ENCODE measurements around the gene TBK1. TPM values are rescaled to one million over a fixed set of nuclear protein-coding genes. Genes with fewer than 3 reads are reported as not detected.
"Not testable (repeated sequence)": the region's sequence is repeated elsewhere in the genome, so short reads cannot be mapped to it uniquely, and the experiment has no call there.

The TBK1 gene
- polyA plus RNA-seq, 4 donors = 12.3 to 27.1 (median 22.9) TPM

DNA sequence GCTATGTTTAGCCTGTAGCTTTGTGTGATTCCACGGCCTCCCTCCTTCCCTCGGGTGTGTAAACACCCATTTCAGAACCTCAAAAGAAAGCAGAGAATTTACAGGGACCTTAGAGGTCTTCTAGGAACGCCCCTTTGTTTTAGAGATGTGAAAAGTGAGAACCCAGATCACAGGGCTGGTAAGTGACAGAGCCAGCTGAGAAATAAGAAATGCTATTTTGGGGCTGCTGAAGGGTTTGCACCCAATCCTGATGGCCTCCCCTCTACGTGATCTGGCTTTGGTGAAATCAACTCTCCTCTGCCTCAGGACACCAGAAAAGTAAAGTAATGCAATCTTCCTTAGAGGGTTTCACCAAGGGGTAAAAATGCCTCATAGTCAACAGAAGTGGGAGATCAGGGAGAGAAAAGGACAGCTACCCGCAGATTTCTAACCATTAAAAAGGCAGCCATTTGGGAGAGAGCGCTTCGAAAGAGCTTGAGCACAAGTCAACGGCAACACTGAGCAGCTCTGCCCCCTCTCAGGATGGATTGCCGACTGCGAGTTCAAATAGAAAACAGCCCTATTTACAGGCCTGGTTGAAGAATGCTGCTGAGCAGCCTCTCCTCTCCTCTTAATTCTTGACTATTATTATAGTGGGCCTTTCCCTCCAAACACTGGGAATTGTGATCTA lies 79.9 kb downstream of the TBK1 start:
- 73 to 89% (median 88%) methylated on average over 10 of the region's 10 CpGs for WGBS, 3 donors
- H3K36me3 ChIP-seq (ENCODE audit: control insufficient read depth in 3 of 3, insufficient read depth in 2 of 3, low read depth in 1 of 3, low read length in 3 of 3) = no peaks in the 10 kb centered on the region
- H3K27me3 ChIP-seq (ENCODE audit: control insufficient read depth in 3 of 3, insufficient read depth in 3 of 3, low read length in 3 of 3) = no peaks in the 10 kb centered on the region
- DNase-seq = no peak
- no peaks in the 10 kb centered on the region for H3K4me1 ChIP-seq (ENCODE audit: control insufficient read depth in 3 of 3, insufficient read depth in 2 of 3, low read depth in 1 of 3, low read length in 2 of 3)
- no peak overlapping the region for H3K4me3 ChIP-seq (ENCODE audit: low read depth in 1 of 3, low read length in 3 of 3)
- H3K27ac ChIP-seq (ENCODE audit: low read depth in 1 of 3, low read length in 2 of 3) = no peak overlapping the region
- no peak for FAIRE-seq
- no peaks in the 10 kb centered on the region for H3K9me3 ChIP-seq (ENCODE audit: control insufficient read depth in 2 of 2, insufficient read depth in 1 of 2, low read depth in 1 of 2, low read length in 1 of 2)

DNA sequence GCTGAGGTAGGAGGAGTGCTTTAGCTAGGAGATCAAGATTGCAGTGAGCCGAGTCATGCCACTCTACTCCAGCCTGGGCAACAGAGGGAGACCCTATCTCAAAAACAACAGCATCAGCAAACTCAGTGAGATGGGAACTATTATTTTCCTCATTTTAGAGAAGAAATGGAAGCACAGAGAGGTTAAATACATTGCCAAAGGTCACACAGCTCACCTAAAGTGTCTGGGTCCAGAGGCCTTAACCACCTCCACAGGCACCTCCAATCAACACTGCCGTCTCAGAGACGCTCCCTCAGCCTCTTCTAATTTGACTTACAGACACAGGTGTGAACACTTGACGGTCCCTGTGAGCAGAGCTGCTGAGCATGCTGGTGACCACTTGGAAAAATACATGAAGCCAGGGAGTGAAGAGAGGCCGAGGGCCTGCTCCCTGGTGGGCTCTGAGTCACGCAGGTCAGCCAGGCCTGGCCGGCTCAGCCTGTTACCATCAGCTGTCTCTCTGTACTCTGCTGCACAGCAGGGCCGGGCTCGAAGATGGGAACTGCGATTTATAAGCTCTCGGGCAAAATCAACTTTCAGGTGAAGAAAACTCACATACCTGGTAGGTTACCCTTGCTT lies 80.9 kb downstream of the TBK1 start:
- DNase-seq = no peak
- H3K4me3 ChIP-seq (ENCODE audit: low read depth in 1 of 3, low read length in 3 of 3) = no peak overlapping the region
- H3K4me1 ChIP-seq (ENCODE audit: control insufficient read depth in 3 of 3, insufficient read depth in 2 of 3, low read depth in 1 of 3, low read length in 2 of 3) = no peaks in the 10 kb centered on the region
- 92 to 95% (median 92%) methylated on average over 11 of the region's 11 CpGs for WGBS, 3 donors
- H3K27ac ChIP-seq (ENCODE audit: low read depth in 1 of 3, low read length in 2 of 3) = no peak overlapping the region
- FAIRE-seq = no peak
- H3K9me3 ChIP-seq (ENCODE audit: control insufficient read depth in 2 of 2, insufficient read depth in 1 of 2, low read depth in 1 of 2, low read length in 1 of 2) = no peaks in the 10 kb centered on the region
- H3K27me3 ChIP-seq (ENCODE audit: control insufficient read depth in 3 of 3, insufficient read depth in 3 of 3, low read length in 3 of 3) = no peaks in the 10 kb centered on the region
- no peaks in the 10 kb centered on the region for H3K36me3 ChIP-seq (ENCODE audit: control insufficient read depth in 3 of 3, insufficient read depth in 2 of 3, low read depth in 1 of 3, low read length in 3 of 3)

DNA sequence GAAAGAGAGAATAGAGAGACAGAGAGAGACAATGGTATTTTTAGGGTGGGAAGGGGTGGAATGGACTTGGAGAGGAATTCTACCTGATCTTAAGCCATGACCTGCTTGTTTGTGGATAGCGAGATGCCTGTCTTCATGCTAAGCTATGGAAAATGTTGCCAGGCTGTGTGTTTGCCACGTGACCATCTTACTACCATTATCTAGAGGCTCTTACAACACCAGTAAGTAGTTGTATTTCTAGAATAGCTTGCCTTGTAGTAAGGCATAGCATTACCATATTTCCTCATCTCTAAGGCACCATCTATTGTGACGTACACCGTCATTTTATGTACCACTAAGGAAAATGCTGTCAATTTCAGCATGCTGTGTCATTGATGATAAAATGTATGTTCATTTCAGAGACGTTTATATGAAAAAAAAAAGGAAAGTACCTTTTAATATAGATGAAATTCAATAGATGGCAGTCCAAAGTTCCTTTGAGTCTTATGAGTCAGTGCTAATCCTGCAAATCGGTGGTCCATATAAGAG lies 82.8 kb downstream of the TBK1 start:
- no peaks in the 10 kb centered on the region for H3K4me1 ChIP-seq (ENCODE audit: control insufficient read depth in 3 of 3, insufficient read depth in 2 of 3, low read depth in 1 of 3, low read length in 2 of 3)
- H3K9me3 ChIP-seq (ENCODE audit: control insufficient read depth in 2 of 2, insufficient read depth in 1 of 2, low read depth in 1 of 2, low read length in 1 of 2) = no peaks in the 10 kb centered on the region
- no peaks in the 10 kb centered on the region for H3K36me3 ChIP-seq (ENCODE audit: control insufficient read depth in 3 of 3, insufficient read depth in 2 of 3, low read depth in 1 of 3, low read length in 3 of 3)
- no peak for FAIRE-seq
- H3K27ac ChIP-seq (ENCODE audit: low read depth in 1 of 3, low read length in 2 of 3) = no peak overlapping the region
- 71 to 84% (median 75%) methylated on average over 6 of the region's 6 CpGs for WGBS, 3 donors
- H3K27me3 ChIP-seq (ENCODE audit: control insufficient read depth in 3 of 3, insufficient read depth in 3 of 3, low read length in 3 of 3) = no peaks in the 10 kb centered on the region
- DNase-seq = no peak
- H3K4me3 ChIP-seq (ENCODE audit: low read depth in 1 of 3, low read length in 3 of 3) = no peak overlapping the region

DNA sequence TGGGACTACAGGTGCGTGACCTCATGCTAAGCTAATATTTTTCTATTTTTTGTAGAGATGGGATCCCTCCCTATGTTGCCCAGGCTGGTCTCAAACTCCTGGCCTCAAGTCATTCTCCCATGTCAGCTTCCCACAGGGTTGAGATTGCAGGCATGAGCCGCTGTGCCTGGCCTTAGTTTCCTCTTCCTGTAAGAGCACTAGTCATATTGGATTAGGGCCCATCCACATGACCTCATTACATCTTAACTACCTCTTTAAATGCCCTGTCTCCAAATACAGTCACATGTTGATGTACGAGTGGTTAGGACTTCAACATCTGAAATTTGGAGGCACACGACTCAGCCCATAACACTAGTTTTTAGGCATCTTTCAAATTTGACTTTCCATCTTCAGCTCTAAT lies 86.2 kb downstream of the TBK1 start:
- Histone ChIP-seq H3K4me3 (ENCODE audit: low read depth in 1 of 3, low read length in 3 of 3) (no peak overlapping the region), H3K27ac (ENCODE audit: low read depth in 1 of 3, low read length in 2 of 3) (no peak overlapping the region), H3K36me3 (ENCODE audit: control insufficient read depth in 3 of 3, insufficient read depth in 2 of 3, low read depth in 1 of 3, low read length in 3 of 3) (no peaks in the 10 kb centered on the region), H3K4me1 (ENCODE audit: control insufficient read depth in 3 of 3, insufficient read depth in 2 of 3, low read depth in 1 of 3, low read length in 2 of 3) (no peaks in the 10 kb centered on the region), H3K9me3 (ENCODE audit: control insufficient read depth in 2 of 2, insufficient read depth in 1 of 2, low read depth in 1 of 2, low read length in 1 of 2) (no peaks in the 10 kb centered on the region), H3K27me3 (ENCODE audit: control insufficient read depth in 3 of 3, insufficient read depth in 3 of 3, low read length in 3 of 3) (no peaks in the 10 kb centered on the region)
- no peak for FAIRE-seq
- 66 to 91% (median 85%) methylated on average over 4 of the region's 4 CpGs for WGBS, 3 donors
- no peak for DNase-seq

DNA sequence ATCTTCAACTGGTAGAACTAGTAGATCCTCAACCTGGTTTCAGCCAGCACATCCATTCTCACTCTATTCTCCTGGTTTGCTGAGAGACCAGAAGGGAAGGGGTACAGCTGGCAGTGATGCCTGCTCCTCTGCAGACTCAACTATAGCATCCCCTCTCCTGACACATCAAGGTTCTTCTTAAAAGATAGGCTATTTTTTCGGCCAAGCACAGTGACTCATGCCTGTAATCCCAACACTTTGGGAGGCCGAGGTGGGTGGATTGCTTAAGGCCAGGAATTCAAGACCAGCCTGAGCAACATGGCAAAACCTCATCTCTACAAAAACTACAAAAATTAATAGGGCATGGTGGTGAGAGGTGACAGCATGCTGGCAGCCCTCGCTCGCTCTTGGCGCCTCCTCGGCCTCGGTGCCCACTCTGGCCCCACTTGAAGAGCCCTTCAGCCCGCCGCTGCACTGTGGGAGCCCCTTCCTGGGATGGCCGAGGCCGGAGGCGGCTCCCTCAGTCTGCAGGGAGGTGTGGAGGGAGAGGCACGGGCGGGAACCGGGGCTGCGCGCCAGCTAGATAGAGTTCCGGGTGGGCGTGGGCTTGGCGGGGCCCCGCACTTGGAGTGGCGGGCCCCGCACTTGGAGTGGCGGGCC lies 90.6 kb downstream of the TBK1 start:
- not testable (repeated sequence) for H3K9me3 ChIP-seq (ENCODE audit: control insufficient read depth in 2 of 2, insufficient read depth in 1 of 2, low read depth in 1 of 2, low read length in 1 of 2); H3K27me3 ChIP-seq (ENCODE audit: control insufficient read depth in 3 of 3, insufficient read depth in 3 of 3, low read length in 3 of 3); H3K27ac ChIP-seq (ENCODE audit: low read depth in 1 of 3, low read length in 2 of 3); H3K4me1 ChIP-seq (ENCODE audit: control insufficient read depth in 3 of 3, insufficient read depth in 2 of 3, low read depth in 1 of 3, low read length in 2 of 3); DNase-seq; H3K36me3 ChIP-seq (ENCODE audit: control insufficient read depth in 3 of 3, insufficient read depth in 2 of 3, low read depth in 1 of 3, low read length in 3 of 3); FAIRE-seq; H3K4me3 ChIP-seq (ENCODE audit: low read depth in 1 of 3, low read length in 3 of 3)
- 72 to 86% (median 81%) methylated on average over 8 to 22 of the region's 24 CpGs for WGBS, 3 donors

DNA sequence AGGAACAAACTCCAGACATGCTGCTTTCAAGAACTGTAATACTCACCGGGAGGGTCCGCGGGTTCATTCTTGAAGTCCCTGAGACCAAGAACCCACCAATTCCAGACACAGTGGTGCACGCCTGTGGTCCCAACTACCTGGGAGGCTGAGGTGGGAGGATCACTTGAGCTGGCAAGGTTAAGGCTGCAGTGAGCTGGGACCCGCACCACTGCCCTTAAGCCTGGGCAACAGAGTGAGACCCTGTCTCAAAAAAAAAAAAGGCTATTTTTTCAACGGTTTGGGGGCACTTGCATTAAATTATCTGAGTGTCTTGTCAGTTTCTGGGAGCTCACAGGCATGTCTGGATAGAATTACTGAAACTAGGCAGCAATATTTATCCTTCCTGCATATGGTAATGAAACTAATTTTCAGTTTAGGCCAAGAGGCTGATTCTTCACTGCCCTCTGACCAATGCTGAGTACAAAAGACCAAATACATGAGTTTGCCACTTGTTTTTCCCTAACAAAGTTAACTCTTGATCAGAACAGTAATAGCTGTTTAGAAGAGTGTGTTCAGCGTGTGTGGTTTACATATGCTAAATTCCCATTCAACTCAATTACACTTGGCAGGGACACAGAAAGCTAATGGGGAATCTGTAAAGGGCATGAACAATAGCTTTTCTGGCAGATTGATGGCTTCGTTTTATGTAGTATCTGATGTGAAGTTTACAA lies 92.6 kb downstream of the TBK1 start:
- no peak overlapping the region for H3K4me3 ChIP-seq (ENCODE audit: low read depth in 1 of 3, low read length in 3 of 3)
- FAIRE-seq = no peak

DNA sequence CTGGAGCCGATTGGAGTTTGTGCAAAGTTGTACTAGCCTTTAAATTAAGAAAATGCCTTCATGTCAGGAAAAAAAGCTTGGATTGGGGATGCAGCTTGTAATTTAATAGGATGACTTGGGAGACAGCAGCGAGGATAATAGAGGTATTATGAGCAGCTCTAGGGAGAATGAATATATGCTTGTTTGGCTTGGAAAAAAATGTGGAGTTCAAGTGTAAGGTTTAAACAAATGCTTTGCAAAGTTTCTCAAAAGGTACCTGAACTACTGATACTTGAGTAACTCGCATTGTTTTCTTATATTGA lies 93.1 kb downstream of the TBK1 start:
- no peak for DNase-seq
- Histone ChIP-seq H3K27me3 (ENCODE audit: control insufficient read depth in 3 of 3, insufficient read depth in 3 of 3, low read length in 3 of 3) (no peaks in the 10 kb centered on the region), H3K4me1 (ENCODE audit: control insufficient read depth in 3 of 3, insufficient read depth in 2 of 3, low read depth in 1 of 3, low read length in 2 of 3) (no peaks in the 10 kb centered on the region), H3K27ac (ENCODE audit: low read depth in 1 of 3, low read length in 2 of 3) (no peak overlapping the region), H3K4me3 (ENCODE audit: low read depth in 1 of 3, low read length in 3 of 3) (no peak overlapping the region), H3K36me3 (ENCODE audit: control insufficient read depth in 3 of 3, insufficient read depth in 2 of 3, low read depth in 1 of 3, low read length in 3 of 3) (no peaks in the 10 kb centered on the region), H3K9me3 (ENCODE audit: control insufficient read depth in 2 of 2, insufficient read depth in 1 of 2, low read depth in 1 of 2, low read length in 1 of 2) (no peaks in the 10 kb centered on the region)
- FAIRE-seq = no peak
- WGBS, 3 donors = 71 to 74% (median 72%) methylated on average over 3 of the region's 3 CpGs

More for the DNA sequence above, 92.6 kb downstream of the TBK1 start:
- Histone ChIP-seq H3K36me3 (ENCODE audit: control insufficient read depth in 3 of 3, insufficient read depth in 2 of 3, low read depth in 1 of 3, low read length in 3 of 3) (no peaks in the 10 kb centered on the region), H3K9me3 (ENCODE audit: control insufficient read depth in 2 of 2, insufficient read depth in 1 of 2, low read depth in 1 of 2, low read length in 1 of 2) (no peaks in the 10 kb centered on the region), H3K4me1 (ENCODE audit: control insufficient read depth in 3 of 3, insufficient read depth in 2 of 3, low read depth in 1 of 3, low read length in 2 of 3) (no peaks in the 10 kb centered on the region), H3K27me3 (ENCODE audit: control insufficient read depth in 3 of 3, insufficient read depth in 3 of 3, low read length in 3 of 3) (no peaks in the 10 kb centered on the region), H3K27ac (ENCODE audit: low read depth in 1 of 3, low read length in 2 of 3) (no peak overlapping the region)
- WGBS, 3 donors = 69 to 80% (median 78%) methylated on average over 8 of the region's 8 CpGs
- DNase-seq = no peak

DNA sequence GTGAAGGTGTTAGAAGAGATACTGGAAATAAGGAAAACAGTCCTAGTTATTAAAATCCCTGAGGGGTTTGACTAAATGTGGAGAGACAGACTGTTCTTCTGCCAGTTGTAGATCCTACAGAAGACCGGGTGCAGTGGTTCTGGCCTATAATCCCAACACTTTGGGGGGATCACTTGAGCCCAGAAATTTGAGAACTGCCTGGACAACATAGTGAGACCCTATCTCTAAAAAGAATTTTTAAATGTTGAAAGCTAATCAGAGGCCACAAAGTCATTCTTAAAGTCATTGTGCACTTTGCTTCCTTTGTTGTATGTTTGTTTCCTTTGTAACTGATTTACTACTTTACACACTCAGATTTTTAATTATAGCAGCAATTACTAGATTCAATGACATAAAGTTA lies 97.2 kb downstream of the TBK1 start:
- H3K27me3 ChIP-seq (ENCODE audit: control insufficient read depth in 3 of 3, insufficient read depth in 3 of 3, low read length in 3 of 3) = no peaks in the 10 kb centered on the region
- no peak overlapping the region for H3K27ac ChIP-seq (ENCODE audit: low read depth in 1 of 3, low read length in 2 of 3)
- no peaks in the 10 kb centered on the region for H3K4me1 ChIP-seq (ENCODE audit: control insufficient read depth in 3 of 3, insufficient read depth in 2 of 3, low read depth in 1 of 3, low read length in 2 of 3)
- no peaks in the 10 kb centered on the region for H3K36me3 ChIP-seq (ENCODE audit: control insufficient read depth in 3 of 3, insufficient read depth in 2 of 3, low read depth in 1 of 3, low read length in 3 of 3)
- FAIRE-seq = no peak
- H3K9me3 ChIP-seq (ENCODE audit: control insufficient read depth in 2 of 2, insufficient read depth in 1 of 2, low read depth in 1 of 2, low read length in 1 of 2) = no peaks in the 10 kb centered on the region
- no peak for DNase-seq
- no peak overlapping the region for H3K4me3 ChIP-seq (ENCODE audit: low read depth in 1 of 3, low read length in 3 of 3)
- WGBS, 3 donors = 81 to 90% (median 82%) methylated on average over 1 of the region's 1 CpG

Data from small intestine (tissue), 7 donors.